IPS-18c (cell line): ENCODE data around the gene FSHR.

Experiments
- H3K4me3 ChIP-seq: 2 replicates; pipeline ENCODE4 v1.7.0; 2013; ENCODE audit warnings: low read depth, mild to moderate bottlenecking, low read length, moderate library complexity; ENCODE audit not compliant: insufficient read depth
- H3K9me3 ChIP-seq: one replicate; pipeline ENCODE4 v1.6.1; 2013; ENCODE audit warnings: mild to moderate bottlenecking, low read length, moderate library complexity; ENCODE audit not compliant: control insufficient read depth, insufficient read depth

FSHR gene

DNA sequence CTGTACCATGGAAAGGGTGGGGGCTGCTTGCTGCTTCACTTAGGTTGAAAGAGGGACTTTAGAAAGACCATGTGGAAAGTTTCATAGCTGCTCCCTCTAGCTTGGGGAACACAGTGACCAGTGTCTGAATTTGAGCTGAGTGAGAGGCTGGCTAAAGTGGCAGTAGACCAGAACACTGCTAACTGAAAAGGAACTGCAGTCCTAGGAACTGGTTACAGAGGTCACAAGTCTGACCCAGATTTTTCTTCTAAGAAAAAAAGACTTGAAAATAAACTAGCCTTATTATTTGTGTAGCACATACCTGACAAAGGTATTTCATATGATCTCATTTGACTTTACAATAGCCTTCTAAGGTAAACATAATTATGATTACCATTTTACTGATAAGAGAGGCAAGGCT lies 153.6 kb downstream of the FSHR start:
- Histone ChIP-seq H3K9me3 (no peaks in the 10 kb centered on the region), H3K4me3 (no peak overlapping the region)

DNA sequence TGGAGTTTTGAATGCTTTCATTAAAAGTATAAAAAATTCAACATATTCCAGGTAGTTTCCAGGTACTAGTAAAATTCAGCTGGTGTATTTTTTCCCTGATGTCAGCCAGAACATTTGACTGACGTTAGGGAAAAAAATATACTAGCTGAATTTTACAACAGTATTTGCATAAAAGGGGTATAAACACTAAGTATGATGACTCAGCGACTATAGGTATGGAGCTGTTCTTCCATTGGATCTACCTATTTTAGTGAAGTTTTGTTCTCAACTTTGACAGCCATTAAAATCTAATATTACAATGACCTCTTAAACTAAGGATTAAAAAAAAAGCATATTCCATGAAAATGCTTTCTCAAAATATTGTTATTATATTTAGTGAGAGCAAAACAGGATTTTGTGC lies 155.9 kb downstream of the FSHR start:
- no peak overlapping the region for H3K4me3 ChIP-seq
- no peaks in the 10 kb centered on the region for H3K9me3 ChIP-seq

DNA sequence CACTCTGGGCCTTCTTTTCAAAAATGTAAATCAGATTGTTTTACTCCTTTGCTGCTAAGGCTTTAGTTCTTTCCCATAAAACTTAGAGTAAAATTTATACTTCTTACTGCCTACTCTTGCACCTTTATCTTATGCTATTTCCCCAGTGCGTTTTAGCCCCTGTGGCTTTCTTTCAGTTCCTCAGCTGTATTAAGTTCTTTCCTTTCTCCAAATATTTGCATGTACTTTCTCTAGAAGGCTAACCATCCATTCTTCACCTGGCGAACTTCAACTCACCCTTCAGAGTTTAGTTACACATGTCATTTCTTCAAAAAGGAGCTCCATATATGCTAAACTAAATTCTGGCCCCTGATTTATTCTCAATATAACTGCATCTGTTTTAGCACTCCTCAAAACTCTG lies 160.7 kb downstream of the FSHR start:
- no peaks in the 10 kb centered on the region for H3K9me3 ChIP-seq
- no peak overlapping the region for H3K4me3 ChIP-seq

DNA sequence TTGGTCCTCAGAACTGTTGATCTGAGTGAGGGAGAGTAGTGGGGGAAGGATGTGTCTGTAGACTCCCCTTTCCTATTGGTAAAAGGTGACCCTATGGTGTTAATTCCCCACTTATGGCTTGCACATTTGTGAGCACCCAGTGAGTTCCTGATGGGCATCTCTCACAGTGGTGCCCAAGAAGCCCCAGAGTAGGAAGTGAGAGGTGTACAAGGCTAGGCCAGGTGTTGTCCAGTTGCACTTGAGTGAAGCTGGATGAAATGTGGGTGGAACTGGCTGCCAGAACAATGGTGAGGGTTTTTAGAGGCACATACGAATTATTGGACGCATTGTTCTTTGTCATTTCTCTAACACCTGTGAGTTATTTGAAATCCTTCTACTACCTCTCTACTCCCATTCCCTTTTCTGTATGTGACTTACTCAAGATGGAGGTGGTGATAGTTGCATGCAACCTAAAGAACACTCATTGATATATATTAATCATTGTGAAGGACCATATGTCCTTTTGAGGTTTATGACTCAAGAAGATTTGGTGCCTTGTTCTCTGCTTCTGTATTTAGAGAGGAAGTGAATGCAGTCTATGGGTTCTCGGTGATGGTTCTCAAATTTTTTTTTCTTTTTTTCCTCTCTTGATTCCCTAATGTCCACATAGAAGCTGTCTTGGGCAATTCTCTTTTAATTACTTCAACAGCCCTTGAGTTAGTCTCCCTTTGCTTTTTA lies 162.7 kb downstream of the FSHR start:
- no peak overlapping the region for H3K4me3 ChIP-seq
- no peaks in the 10 kb centered on the region for H3K9me3 ChIP-seq

DNA sequence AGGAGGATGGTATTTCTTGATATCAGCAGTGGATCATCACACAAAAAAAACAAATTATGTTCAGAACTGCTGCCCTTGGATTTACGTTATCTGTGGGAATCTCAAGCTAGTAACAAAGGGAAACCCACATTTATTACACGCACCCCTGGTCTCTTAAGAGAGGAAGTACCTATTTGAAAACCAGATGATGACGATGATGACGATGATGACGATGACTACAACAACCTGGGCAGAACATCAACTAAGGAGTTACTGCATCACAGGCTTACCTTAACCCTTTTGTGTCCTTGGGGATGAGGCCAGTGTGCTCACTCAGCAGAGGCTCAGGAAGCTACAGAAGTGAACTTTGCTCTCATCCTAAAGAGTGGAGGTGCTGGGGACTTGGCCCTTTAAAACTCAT lies 169.4 kb downstream of the FSHR start:
- Histone ChIP-seq H3K9me3 (no peaks in the 10 kb centered on the region), H3K4me3 (no peak overlapping the region)

DNA sequence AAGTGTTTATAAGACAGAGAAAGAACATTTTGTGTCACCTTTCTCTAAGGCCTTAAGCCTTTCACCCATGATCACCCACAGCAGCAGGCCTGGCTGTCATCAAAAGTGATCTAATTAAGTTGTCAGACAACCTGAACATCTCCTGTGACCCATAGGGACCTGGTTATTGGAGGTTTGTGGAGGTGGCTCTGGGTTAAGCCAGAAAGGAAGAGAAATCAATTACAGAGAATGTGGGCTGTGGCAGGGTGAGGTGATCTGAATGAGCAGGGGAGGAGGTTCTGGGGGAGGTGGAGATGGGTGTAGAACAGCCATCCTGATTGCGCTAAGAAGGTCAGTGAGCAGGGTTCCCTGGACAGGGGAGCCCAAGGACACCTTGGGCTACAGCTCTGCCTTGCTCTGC lies 170.8 kb downstream of the FSHR start:
- H3K9me3 ChIP-seq = no peaks in the 10 kb centered on the region
- no peak overlapping the region for H3K4me3 ChIP-seq

DNA sequence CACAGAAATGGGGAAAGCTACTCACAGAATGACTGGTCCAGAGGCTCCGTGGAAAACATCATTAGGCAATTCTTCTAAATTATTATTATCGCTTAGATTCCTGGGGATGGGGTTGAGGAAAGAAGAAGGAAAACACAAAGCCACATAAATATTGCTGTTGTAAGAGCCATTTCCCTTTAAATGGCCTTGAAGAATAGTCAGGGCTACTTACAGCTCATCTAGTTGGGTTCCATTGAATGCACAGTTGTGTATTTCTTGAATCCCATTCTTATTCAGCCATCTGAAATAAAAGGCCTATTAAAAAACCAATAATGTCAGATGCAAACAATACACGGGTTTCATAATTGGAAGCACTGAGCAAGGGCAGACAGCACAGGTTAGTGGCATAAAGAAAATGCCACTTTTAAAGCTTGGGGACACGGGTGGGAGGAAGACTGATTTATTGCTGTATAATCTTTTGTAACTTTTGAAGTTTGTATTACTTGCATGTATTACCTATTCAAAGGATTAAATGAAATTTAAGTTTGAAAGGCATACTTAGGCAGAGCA lies 171.4 kb downstream of the FSHR start:
- H3K9me3 ChIP-seq = no peaks in the 10 kb centered on the region
- H3K4me3 ChIP-seq = no peak overlapping the region

DNA sequence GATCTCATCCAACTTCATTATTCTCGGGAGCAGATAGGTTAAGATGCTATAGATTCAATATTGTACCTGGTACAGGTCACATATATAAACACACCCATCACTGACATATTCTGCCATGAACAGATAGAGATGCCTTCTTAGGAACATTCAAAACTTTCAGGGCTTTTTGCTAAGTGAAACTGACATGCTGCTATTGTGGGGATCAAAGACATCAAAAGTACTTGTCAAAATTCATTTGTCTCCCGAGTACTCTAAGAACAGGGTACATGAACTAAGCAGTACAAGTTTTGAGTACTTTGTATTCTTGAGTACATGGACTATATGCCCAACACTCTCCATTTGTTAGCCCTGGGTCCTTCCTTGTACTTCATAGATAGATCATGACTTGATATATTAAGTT lies 173.5 kb downstream of the FSHR start:
- Histone ChIP-seq H3K9me3 (no peaks in the 10 kb centered on the region), H3K4me3 (no peak overlapping the region)

DNA sequence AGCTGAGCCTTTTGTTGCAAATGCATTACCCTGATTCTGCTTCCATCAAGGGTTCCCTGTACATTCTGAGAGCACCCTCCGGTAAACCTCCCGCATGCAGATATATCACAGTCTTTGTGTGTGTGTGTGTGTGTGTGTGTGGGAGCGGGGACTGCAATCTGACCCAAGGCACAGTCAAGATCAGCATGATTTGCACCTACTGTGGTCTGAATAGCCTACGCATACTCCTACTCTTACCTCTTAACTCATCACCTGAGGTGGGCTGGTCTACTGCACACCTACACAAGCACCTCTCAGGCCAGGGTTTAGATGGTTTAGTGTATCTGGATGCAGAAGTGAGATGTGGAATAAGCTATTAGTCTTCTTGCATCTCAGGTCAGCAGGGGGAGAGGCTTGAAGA lies 174.6 kb downstream of the FSHR start:
- H3K9me3 ChIP-seq = no peaks in the 10 kb centered on the region
- H3K4me3 ChIP-seq = no peak overlapping the region

DNA sequence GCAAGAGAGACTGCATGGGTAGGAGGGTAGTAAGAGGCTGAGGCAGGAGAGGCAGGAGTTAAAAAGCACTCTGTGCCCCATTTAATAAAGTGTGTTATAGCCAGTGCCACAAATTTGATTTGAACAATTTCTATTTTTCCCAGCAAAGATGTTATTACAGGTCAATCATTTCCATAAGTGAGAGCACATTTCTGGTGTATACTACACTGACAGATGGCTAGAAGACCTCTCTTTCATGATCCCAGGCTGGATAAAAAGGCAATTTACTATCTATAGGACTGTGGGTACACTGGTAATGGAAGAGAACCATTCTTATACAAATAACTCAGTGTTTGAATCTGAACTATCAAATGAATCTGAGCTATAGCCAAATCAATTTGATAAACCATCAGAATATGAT lies 176.2 kb downstream of the FSHR start:
- H3K4me3 ChIP-seq = no peak overlapping the region
- H3K9me3 ChIP-seq = no peaks in the 10 kb centered on the region

DNA sequence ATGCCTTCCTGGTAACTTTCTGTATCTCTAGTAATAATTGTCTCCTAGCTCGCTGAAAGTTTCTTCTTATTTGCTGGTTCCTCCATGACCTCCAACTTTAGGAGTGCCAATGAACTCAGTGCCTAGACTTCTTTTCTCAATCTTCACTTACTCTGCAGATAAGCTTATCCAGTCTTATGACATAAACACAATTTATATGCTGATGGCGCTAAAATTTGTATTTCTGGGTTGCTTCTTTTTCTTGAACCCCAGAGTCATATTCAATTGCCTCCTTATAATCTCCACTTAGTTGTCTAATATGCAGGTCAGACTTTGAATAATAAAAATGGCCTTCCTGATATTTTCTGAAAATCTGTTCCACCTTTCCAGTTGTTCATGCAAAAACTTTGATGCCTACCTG lies 182.5 kb downstream of the FSHR start:
- H3K9me3 ChIP-seq = no peaks in the 10 kb centered on the region
- H3K4me3 ChIP-seq = no peak overlapping the region

DNA sequence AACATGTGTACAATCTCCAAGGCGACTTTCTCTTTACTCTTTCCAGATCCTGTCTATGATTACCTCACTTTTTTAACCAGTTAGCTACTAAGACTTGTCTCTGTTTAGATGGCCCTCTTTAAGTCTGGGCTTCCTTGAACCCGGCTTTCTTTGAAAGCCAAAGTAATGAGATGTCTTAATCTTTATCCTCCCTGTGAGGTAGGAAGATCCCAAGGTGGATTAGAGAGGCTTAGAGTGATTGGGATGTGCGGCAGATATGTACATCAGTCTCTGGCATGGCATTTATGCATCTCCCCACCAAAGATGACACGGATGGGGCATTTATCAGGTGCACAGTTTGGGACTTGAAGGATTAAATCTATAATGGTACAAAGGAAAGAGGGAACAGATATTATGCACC lies 186.3 kb downstream of the FSHR start:
- H3K4me3 ChIP-seq = no peak overlapping the region
- H3K9me3 ChIP-seq = no peaks in the 10 kb centered on the region

DNA sequence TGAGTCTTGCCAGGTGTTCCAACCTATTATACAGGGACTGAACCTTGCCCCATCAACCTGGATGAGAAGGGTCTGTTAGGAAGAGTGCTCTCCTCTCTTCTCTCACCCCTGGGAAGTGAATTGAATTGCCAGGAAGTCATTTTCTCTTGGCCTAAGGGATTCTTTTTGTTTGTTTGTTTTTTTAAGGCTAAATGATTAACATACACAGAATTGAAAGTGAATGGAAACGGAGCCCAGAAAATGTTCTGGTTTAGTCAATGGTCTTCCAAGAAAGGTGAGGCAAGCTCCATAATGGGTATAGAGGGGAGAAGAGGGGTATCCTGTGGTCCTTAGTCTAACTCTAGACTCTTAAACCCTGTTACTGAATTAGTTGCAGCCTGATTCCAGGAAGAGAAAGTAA lies 189.1 kb downstream of the FSHR start:
- H3K9me3 ChIP-seq = no peaks in the 10 kb centered on the region
- H3K4me3 ChIP-seq = no peak overlapping the region

DNA sequence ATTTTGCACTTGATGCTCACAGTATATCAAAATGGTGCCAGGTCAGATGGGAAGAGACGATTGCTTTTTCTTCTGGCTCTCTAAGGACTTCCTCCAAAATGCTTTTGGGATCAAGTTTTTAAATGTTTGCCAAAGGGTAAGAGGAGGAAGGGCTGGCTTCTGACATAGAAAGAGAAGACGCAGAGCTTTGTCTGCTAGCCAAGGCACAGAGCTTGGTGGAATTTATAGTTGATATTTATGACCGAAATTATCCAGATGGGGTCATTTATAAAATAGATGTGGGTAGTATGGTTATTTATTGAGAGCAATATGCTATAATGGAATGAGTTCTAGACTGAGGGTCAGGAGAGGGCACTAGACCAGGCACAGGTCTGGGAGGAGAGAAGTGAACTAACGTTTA lies 193.3 kb downstream of the FSHR start:
- Histone ChIP-seq H3K9me3 (no peaks in the 10 kb centered on the region), H3K4me3 (no peak overlapping the region)

DNA sequence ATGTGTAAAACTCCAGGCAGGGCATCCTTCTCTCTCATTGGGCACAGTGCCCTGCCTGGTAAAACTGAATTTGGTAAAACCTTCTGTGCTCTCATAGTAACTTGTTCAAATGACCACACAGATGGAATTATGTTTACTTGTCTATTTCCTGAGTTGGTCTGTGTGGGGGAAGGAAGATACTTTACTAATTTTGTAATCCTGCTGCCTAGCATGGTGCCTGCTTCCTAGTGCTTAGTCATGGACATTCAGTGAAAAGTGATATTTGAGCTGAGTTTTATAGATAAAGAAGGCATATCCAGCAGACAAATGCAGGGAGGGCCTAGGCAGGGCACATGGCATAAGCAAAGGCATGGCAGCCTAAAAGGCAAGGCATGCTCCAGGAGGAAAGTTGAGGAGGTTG lies 199.4 kb downstream of the FSHR start:
- Histone ChIP-seq H3K9me3 (no peaks in the 10 kb centered on the region), H3K4me3 (no peak overlapping the region)

DNA sequence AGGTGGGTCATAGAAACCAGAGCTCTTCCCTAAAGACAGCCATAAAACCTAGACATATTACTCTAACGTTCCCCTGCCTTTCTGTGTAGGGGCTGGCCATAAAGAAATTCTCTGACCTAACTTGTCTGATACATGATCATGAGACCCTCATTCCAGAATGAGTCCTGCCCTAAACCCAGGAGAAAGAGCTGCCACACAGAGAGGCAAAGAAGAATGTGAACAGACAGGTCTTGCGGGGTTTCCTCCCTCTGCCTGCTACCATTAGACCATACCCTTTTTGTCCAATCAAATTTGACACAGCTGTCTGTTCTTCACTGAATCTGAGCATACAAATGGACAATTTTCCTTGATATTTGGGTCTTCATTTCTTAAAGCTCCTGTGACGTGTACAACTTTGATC lies 200.0 kb downstream of the FSHR start:
- no peaks in the 10 kb centered on the region for H3K9me3 ChIP-seq
- no peak overlapping the region for H3K4me3 ChIP-seq

DNA sequence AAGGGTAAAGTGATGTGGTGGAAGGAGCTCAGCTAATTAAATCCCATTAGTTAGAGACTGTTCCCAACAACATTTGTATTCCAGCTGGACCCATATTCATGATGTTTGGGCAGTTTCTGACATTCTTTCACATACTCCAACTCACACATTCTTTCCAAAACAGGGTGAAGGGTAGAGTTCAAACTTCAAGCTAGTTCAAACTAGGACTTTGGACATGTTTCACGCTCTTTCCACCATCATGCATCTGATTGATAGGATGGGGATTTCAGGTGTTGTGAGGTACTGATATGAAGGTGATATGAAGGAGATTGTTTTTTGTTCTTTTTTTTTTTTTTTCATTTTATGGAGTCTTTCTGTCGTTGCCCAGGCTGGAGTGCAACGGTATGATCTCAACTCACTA lies 201.7 kb downstream of the FSHR start:
- Histone ChIP-seq H3K9me3 (no peaks in the 10 kb centered on the region), H3K4me3 (no peak overlapping the region)

DNA sequence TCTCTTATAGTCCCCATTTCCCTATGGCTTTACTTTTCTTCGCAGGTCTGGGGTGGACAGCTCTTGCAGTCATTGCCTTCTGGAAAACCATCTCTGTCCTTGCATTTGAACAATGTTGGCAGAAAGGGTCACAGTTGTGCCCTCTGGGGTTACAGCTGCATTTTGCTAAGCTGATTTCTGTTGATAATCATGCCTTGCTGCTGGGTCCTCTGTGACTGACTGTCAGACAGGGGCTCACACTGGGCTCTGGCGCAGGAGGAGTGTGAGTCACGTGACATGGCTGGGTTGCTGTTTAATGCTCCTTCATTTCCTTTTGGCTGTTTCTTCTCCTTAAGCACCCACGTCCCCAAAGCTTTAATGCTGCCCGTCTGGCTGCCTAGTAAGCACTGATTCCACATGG lies 202.2 kb downstream of the FSHR start:
- no peaks in the 10 kb centered on the region for H3K9me3 ChIP-seq
- no peak overlapping the region for H3K4me3 ChIP-seq
